Mononuclear cell (primary cell): ENCODE results near the gene CCL22. TPM values are rescaled to one million over a fixed set of nuclear protein-coding genes. Genes with fewer than 3 reads are reported as not detected.
"Not testable (repeated sequence)": the region's sequence is repeated elsewhere in the genome, so short reads cannot be mapped to it uniquely, and the experiment has no call there.

ENCODE experiments used
- H3K27me3 ChIP-seq: 2 replicates; pipeline ENCODE4 v1.6.0; 2011; ENCODE audit warnings: low read length, control low read depth; ENCODE audit not compliant: insufficient read depth
- H3K4me1 ChIP-seq: 2 replicates; pipeline ENCODE4 v1.5.1; 2011; ENCODE audit warnings: mild to moderate bottlenecking, low read length, control low read depth; ENCODE audit not compliant: insufficient read depth
- H3K4me3 ChIP-seq: 2 replicates; pipeline ENCODE4 v1.5.1; 2011; ENCODE audit warnings: mild to moderate bottlenecking, low read length, moderate library complexity
- H3K9me3 ChIP-seq: 2 replicates; pipeline ENCODE4 v1.5.1; 2011; ENCODE audit warnings: low read depth, mild to moderate bottlenecking, control low read depth, low read length
- total RNA-seq: library from RNA; depleted of rRNA; stranded (reverse); fragments of >200 nt; gene quantifications from one replicate; pipeline ENCODE4 v1.2.3, GENCODE V29; 2012

CCL22 gene
- total RNA-seq, 1 donor, result not detected

- peaks cover 21% of the 10 kb centered on the region for H3K27me3 ChIP-seq
- H3K9me3 ChIP-seq, result no peaks in the 10 kb centered on the region
- no peak overlapping the region for H3K4me3 ChIP-seq
- peaks cover 39% of the 10 kb centered on the region for H3K4me1 ChIP-seq
These were observed 16.9 kb upstream of the CCL22 start for GRCh38 chr16:57341441-57342303.

- not testable (repeated sequence) for H3K9me3 ChIP-seq, H3K4me3 ChIP-seq
- peaks cover 39% of the 10 kb centered on the region for H3K4me1 ChIP-seq
- H3K27me3 ChIP-seq, result peaks cover 25% of the 10 kb centered on the region
These were observed 16.0 kb upstream of the CCL22 start for GRCh38 chr16:57342606-57343005.

GRCh38 chr16:57343221-57343620 lies 15.4 kb upstream of the CCL22 start:
- Histone ChIP-seq H3K9me3 (no peaks in the 10 kb centered on the region), H3K4me1 (peaks cover 39% of the 10 kb centered on the region), H3K4me3 (no peak overlapping the region), H3K27me3 (peaks cover 20% of the 10 kb centered on the region)

- Histone ChIP-seq H3K27me3 (peaks cover 19% of the 10 kb centered on the region), H3K4me1 (peaks cover 44% of the 10 kb centered on the region)
- not testable (repeated sequence) for H3K9me3 ChIP-seq, H3K4me3 ChIP-seq
These were observed 14.5 kb upstream of the CCL22 start for GRCh38 chr16:57344094-57344493.

- H3K27me3 ChIP-seq, result peaks cover 21% of the 10 kb centered on the region
- no peak overlapping the region for H3K4me3 ChIP-seq
- no peaks in the 10 kb centered on the region for H3K9me3 ChIP-seq
- H3K4me1 ChIP-seq, result peaks cover 47% of the 10 kb centered on the region
These were observed 13.6 kb upstream of the CCL22 start for GRCh38 chr16:57345021-57345420.

GRCh38 chr16:57345666-57346204 lies 12.8 kb upstream of the CCL22 start:
- H3K4me1 ChIP-seq, result peaks cover 41% of the 10 kb centered on the region
- H3K4me3 ChIP-seq, result no peak overlapping the region
- no peaks in the 10 kb centered on the region for H3K9me3 ChIP-seq
- peaks cover 21% of the 10 kb centered on the region for H3K27me3 ChIP-seq

GRCh38 chr16:57347858-57348257 lies 10.7 kb upstream of the CCL22 start:
- Histone ChIP-seq H3K27me3 (peaks cover 21% of the 10 kb centered on the region), H3K4me3 (no peak overlapping the region), H3K4me1 (peaks cover 21% of the 10 kb centered on the region), H3K9me3 (no peaks in the 10 kb centered on the region)

GRCh38 chr16:57348327-57348726 lies 10.3 kb upstream of the CCL22 start:
- Histone ChIP-seq H3K27me3 (peaks cover 21% of the 10 kb centered on the region), H3K4me3 (no peak overlapping the region), H3K4me1 (peaks cover 17% of the 10 kb centered on the region), H3K9me3 (no peaks in the 10 kb centered on the region)

GRCh38 chr16:57349212-57350031 lies 9.2 kb upstream of the CCL22 start:
- peaks cover 21% of the 10 kb centered on the region for H3K27me3 ChIP-seq
- H3K4me3 ChIP-seq, result no peak overlapping the region
- H3K4me1 ChIP-seq, result peaks cover 14% of the 10 kb centered on the region
- no peaks in the 10 kb centered on the region for H3K9me3 ChIP-seq

- H3K27me3 ChIP-seq, result peaks cover 2% of the 10 kb centered on the region
- no peaks in the 10 kb centered on the region for H3K9me3 ChIP-seq
- no peak overlapping the region for H3K4me3 ChIP-seq
- H3K4me1 ChIP-seq, result peaks cover 18% of the 10 kb centered on the region
These were observed 5.9 kb upstream of the CCL22 start for GRCh38 chr16:57352636-57353047.

GRCh38 chr16:57354311-57354710 lies 4.3 kb upstream of the CCL22 start:
- Histone ChIP-seq H3K4me1 (peaks cover 20% of the 10 kb centered on the region), H3K27me3 (peaks cover under 1% of the 10 kb centered on the region), H3K9me3 (no peaks in the 10 kb centered on the region), H3K4me3 (no peak overlapping the region)

- Histone ChIP-seq H3K4me3 (no peak overlapping the region), H3K4me1 (peaks cover 13% of the 10 kb centered on the region), H3K27me3 (no peaks in the 10 kb centered on the region), H3K9me3 (no peaks in the 10 kb centered on the region)
These were observed 2.6 kb upstream of the CCL22 start for GRCh38 chr16:57355898-57356414.

- Histone ChIP-seq H3K9me3 (no peaks in the 10 kb centered on the region), H3K4me1 (peaks cover 13% of the 10 kb centered on the region), H3K27me3 (no peaks in the 10 kb centered on the region), H3K4me3 (no peak overlapping the region)
These were observed 2.0 kb upstream of the CCL22 start for GRCh38 chr16:57356547-57356946.

- no peaks in the 10 kb centered on the region for H3K9me3 ChIP-seq
These were observed 1.1 kb upstream of the CCL22 start for GRCh38 chr16:57357330-57358085.

More at GRCh38 chr16:57357330-57358085, 1.1 kb upstream of the CCL22 start:
- H3K4me1 ChIP-seq, result peaks cover 13% of the 10 kb centered on the region
- H3K27me3 ChIP-seq, result no peaks in the 10 kb centered on the region
- no peak overlapping the region for H3K4me3 ChIP-seq
